Measurements from ENCODE around the gene KRT39.

The KRT39 gene

GRCh38 chr17:40912486-40913210 lies 54.1 kb downstream of the KRT39 start:
- H3K9me3 Mint-ChIP-seq: no peaks in the 10 kb centered on the region
- H3K36me3 Mint-ChIP-seq (ENCODE audit: low read depth): no peaks in the 10 kb centered on the region
- peaks cover 2% of the 10 kb centered on the region for H3K4me1 Mint-ChIP-seq (ENCODE audit: low read depth)
- no peak overlapping the region for H3K27ac Mint-ChIP-seq
- H3K27me3 Mint-ChIP-seq (ENCODE audit: low read depth): peaks cover 32% of the 10 kb centered on the region
- no peak overlapping the region for H3K4me3 Mint-ChIP-seq

- no peaks in the 10 kb centered on the region for H3K36me3 Mint-ChIP-seq (ENCODE audit: low read depth)
- H3K27ac Mint-ChIP-seq: no peak overlapping the region
- peaks cover 2% of the 10 kb centered on the region for H3K4me1 Mint-ChIP-seq (ENCODE audit: low read depth)
- H3K9me3 Mint-ChIP-seq: no peaks in the 10 kb centered on the region
- peaks cover 40% of the 10 kb centered on the region for H3K27me3 Mint-ChIP-seq (ENCODE audit: low read depth)
- no peak overlapping the region for H3K4me3 Mint-ChIP-seq
These were observed 56.3 kb downstream of the KRT39 start for GRCh38 chr17:40910441-40910841.

- H3K27ac Mint-ChIP-seq: no peak overlapping the region
- H3K27me3 Mint-ChIP-seq (ENCODE audit: low read depth): peaks cover 36% of the 10 kb centered on the region
- H3K4me1 Mint-ChIP-seq (ENCODE audit: low read depth): no peaks in the 10 kb centered on the region
- H3K9me3 Mint-ChIP-seq: no peaks in the 10 kb centered on the region
- no peak overlapping the region for H3K4me3 Mint-ChIP-seq
- H3K36me3 Mint-ChIP-seq (ENCODE audit: low read depth): no peaks in the 10 kb centered on the region
These were observed 57.0 kb downstream of the KRT39 start for GRCh38 chr17:40909755-40910154.

GRCh38 chr17:40909351-40909750 lies 57.4 kb downstream of the KRT39 start:
- peaks cover 36% of the 10 kb centered on the region for H3K27me3 Mint-ChIP-seq (ENCODE audit: low read depth)

More at GRCh38 chr17:40909351-40909750, 57.4 kb downstream of the KRT39 start:
- Mint-ChIP-seq H3K4me3 (no peak overlapping the region), H3K36me3 (ENCODE audit: low read depth) (no peaks in the 10 kb centered on the region), H3K9me3 (no peaks in the 10 kb centered on the region), H3K27ac (no peak overlapping the region), H3K4me1 (ENCODE audit: low read depth) (no peaks in the 10 kb centered on the region)
